NCI-H1930 (cell line): ENCODE data around the gene PKHD1.
"Not testable (repeated sequence)": the region's sequence is repeated elsewhere in the genome, so short reads cannot be mapped to it uniquely, and the experiment has no call there.

Experiments
- DNase-seq, 2 experiments: peaks; one replicate each; lab custom pipeline; 2025; lab: John Stamatoyannopoulos, UW

The PKHD1 gene

DNA sequence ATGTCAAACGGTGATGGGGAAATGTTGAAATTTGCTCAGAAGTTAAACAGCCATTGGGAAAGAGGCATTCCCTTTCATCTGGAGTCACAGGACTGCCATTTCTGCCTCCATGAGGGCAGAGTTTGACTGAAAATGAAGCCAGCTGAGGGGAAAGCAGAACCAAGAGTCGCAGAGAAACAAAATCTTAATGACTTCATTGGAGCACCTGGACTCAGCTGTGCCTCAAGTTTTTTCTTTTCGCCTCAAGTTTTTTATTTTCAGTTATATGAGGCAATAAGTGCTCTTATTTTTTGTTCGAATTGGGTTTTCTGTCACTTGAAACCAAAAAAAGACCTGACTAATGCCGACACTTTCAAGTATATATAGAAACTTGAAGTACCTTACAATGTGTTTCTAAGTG, 161.3 kb downstream of the PKHD1 start:
- no peak for DNase-seq

GRCh38 chr6:51922479-51922878, 164.9 kb downstream of the PKHD1 start:
- not testable (repeated sequence) for DNase-seq

DNA sequence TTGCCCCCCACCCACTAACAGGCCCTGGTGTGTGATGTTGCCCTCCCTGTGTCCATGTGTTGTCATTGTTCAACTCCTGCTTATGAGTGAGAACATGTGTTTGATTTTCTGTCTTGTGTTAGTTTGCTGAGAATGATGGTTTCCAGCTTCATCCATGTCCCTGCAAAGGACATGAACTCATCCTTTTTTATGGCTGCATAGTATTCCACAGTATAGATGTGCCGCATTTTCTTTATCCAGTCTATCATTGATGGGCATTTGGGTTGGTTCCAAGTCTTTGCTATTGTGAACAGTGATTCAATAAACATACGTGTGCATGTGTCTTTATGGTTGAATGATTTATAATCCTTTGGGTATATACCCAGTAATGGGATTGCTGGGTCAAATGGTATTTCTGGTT, 169.1 kb downstream of the PKHD1 start:
- not testable (repeated sequence) for DNase-seq

DNA sequence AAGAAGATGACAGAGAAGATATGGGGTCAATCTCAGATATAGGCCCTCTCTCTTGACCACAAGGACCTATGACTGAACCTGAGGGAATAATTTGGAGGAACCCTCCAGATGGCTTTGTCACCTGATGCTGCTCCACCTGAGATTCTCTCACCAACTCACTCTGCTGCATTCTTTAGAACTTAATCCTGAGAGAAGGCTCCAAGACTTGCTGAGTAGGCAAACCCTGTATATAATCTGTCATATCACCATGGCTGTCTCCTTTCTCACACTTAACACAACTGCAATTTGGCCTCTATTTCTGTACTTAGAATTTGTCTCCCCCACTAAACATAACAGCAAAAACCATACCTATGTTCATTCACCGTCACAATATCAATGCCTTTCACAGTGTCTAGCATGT, 172.3 kb downstream of the PKHD1 start:
- DNase-seq, result no peak

DNA sequence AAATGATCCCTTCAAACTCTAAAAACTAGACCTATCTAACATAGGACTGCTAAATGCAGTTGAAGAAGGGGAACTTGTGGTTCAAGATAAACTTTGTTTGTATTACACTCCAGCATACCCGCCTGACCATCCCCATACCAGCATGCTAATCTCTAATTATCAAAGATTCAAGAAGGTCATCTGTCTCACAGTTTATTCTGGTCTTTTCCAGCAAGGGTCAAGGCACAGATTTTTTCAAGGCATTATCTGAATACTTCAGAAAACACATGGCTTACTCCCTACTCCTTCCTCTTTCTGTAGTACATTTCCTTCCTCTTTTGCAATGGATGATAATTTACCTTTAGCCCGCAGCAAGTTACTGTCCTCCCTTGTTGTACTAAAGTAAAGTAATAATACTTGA, 174.1 kb downstream of the PKHD1 start:
- no peak for DNase-seq

DNA sequence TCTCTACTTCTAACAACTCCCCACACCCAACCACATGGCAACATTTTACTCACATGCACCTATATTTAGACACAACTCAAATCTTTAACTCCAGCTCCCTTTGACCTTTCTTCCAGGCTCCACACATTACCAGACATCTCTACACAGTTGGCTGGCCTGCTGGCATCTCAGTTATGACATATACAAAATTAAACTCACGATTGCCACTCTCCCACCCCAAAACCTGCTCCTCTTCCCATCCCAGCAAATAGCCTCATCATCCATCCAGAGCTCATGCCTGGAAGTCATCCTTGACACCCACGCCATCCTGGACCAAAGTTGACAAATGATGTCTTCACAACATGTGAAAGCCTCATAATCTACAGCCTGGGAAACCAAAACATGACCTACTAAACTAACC, 176.6 kb downstream of the PKHD1 start:
- no peak for DNase-seq

GRCh38 chr6:51908243-51908642, 179.2 kb downstream of the PKHD1 start:
- no peak for DNase-seq

- DNase-seq, result no peak
Observed at GRCh38 chr6:51901766-51902764, 185.3 kb downstream of the PKHD1 start.

GRCh38 chr6:51893366-51893765, 194.0 kb downstream of the PKHD1 start:
- no peak for DNase-seq

- DNase-seq, result no peak
Observed at GRCh38 chr6:51892750-51893149, 194.7 kb downstream of the PKHD1 start.

DNA sequence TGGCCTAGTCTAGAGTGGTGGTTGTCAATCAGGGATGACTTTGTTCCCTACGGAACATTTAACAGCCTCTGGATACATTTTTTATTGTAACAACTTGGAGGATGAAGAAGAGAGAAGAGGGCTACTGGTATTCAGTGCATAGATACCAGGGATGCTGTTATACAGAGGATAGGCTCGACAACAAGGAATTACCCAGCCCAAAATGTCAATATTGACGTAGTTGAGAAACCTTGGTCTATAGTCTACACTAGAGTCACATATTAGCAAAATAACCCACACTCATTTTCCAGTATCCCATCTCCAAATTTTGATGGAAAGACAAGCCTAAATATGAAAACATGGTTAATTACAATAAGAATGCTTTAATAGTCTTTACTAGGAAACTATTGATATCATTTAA, 195.1 kb downstream of the PKHD1 start:
- no peak for DNase-seq

- no peak for DNase-seq
Observed at GRCh38 chr6:51891784-51892183, 195.6 kb downstream of the PKHD1 start.

DNA sequence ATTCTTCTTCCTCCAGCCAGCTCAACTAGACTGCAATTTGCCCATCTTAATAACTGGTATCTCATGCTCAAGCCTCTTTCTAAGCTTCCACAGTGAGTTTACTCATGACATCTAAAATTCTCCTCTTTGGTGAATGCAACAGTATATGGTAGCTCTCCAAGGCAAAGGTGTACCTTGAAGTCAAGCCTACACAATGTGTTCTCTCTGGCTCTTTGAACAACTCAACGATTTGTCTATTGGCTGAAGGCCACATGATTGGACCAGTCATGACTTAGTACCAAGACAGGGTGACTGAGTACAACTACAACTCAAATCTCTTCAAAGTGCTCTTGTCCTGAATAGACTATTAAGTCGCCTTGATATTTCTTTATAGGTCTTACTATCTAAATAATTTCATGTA, 199.6 kb downstream of the PKHD1 start:
- no peak for DNase-seq

GRCh38 chr6:51885957-51886356, 201.5 kb downstream of the PKHD1 start:
- DNase-seq, result no peak

DNA sequence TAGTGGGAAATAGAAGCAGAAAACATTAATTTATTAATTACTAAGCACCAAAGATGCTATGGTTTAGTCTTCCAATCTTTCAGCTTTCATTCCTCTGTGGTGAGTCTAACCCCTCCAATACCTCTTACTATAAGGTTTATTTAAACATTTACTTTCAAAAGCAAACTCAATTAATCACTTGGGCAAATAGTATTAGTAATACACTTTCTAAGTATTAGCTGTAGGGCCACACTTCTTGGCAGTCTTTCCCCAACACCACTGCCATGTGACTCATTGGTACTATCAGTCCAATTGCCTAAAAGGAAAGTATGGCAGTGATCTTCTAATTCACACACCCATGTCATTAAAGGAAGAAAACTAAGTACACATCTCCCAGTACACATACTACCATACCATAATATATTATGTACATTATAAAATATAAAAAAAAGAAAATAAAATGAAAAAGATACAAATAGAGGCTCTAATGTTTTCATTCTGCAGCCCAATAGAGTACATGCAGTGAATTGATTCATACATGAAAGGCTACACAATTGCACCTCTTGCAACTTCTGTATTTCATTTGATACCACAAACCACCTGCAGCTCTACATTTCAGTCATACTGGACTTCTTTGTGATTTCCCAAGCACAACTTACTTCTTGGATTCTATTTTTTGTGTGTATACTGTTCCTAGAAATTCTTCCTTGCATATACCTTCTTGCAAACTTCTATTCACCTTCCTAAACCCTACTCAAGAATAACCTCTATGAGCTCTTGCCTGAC, 218.6 kb downstream of the PKHD1 start:
- no peak for DNase-seq

GRCh38 chr6:51866867-51867266, 220.5 kb downstream of the PKHD1 start:
- no peak for DNase-seq

DNA sequence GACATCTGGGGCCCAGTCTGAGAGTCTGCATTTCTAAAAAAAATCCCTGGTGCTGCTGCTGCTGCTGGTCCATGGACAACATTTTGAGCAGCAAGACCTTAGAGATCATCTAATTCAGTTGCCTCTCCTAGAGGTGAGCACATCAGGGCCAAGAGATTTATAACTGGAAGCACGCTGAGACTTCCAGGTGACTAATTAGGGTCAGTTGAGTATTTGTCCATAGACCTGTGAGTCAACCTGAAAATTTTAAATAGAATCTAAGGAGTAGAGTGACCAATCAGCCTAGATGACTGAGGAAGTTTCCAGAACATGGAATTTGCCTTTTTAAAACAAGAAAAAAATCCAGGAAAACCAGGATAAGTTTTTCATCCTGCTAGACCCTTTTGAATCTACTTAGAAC, 221.4 kb downstream of the PKHD1 start:
- no peak for DNase-seq

DNA sequence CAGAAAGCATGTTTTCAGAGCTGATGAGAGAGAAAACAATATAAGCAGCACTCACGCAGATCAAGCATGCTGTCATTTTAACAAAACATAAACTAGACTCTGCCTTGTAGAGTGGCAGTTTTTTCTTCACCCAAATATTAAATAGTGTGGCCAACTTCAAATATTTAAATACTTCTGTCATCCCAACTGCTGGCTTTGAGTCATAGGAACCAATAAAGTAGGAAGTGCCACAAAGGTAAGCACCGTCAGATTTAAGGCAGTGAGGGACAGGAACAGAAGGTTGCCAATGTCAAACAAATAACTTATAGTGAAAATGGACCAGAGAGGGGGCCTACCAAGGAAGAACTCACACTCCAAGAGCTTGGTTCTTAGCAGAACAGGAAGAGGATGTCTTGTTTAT, 222.2 kb downstream of the PKHD1 start:
- no peak for DNase-seq

- no peak for DNase-seq
Observed at GRCh38 chr6:51857134-51857533, 230.3 kb downstream of the PKHD1 start.

- no peak for DNase-seq
Observed at GRCh38 chr6:51856508-51856907, 230.9 kb downstream of the PKHD1 start.

DNA sequence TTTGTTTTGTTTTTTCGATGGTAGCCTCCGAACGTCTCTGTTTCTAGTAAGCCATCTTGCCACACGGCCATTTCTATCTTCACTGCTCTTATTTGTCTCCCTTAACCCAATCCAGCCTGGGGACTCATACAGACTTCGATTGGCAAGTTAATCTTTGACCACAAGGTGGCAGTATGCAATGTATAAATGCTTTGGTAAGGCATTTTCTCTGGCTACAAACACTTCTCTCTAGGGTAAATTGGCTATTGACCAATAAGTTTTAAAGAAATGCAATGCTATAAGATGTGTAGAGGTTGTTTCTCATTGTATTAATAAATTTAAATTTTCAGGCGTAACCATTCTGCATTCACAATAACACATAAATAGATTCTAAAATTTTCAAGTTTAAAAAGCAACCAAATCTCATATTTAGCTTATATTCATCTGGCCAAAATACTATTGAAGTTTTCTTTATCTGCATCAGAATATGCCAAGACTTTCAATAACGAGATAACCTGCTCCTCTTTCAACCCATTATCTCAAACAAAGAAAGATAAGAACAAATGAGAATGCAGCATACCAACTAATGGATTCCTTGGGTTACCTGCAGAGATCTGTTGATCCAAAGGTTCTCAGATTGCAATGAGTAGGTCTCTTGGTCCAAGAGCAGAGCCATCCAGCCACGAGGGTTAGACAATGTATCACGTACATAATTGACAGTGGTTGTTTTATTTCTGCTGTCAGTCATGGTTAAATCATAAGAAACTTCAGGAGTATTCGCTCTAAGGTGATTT, 231.9 kb downstream of the PKHD1 start:
- peak; percentile 47 to 55 for DNase-seq

GRCh38 chr6:51854876-51855275, 232.5 kb downstream of the PKHD1 start:
- DNase-seq, result no peak
